Thyroid gland (tissue), 4 donors: ENCODE results near the gene MXI1.

ENCODE experiments used
- CTCF ChIP-seq, 6 experiments: fragments of 200-600 bp in 3 of 6; fragments of 450-650 bp in 3 of 6; sonication (generic) in 3 of 6; IDR thresholded peaks; one replicate each; pipeline ENCODE4 v1.5.1; 2016 to 2019; ENCODE audit warnings: antibody characterized with exemption in 6 of 6, mild to moderate bottlenecking in 2 of 6, inconsistent platforms in 1 of 6, moderate library complexity in 1 of 6
- POLR2A ChIP-seq, 2 donors: fragments of 450-650 bp; IDR thresholded peaks; one replicate each; pipeline ENCODE4 v1.6.1; 2017; ENCODE audit warnings: antibody characterized with exemption in 2 of 2, mild to moderate bottlenecking in 2 of 2, moderate library complexity in 1 of 2

GRCh38 chr10:110192552-110192951 lies 14.9 kb upstream of the MXI1 start:
- TF ChIP-seq CTCF (IDR thresholded peaks at IDR 0.05) (no peak), POLR2A (IDR thresholded peaks at IDR 0.05) (no peak)
